Activated naive CD4-positive, alpha-beta T cell treated with anti-CD3 and anti-CD28 coated beads, Interleukin-2, amount 10 ng/mL, durations not matched to agents 7 days and 5 days (primary cell): ENCODE data around the gene CYP4A22.
"Not testable (repeated sequence)": the region's sequence is repeated elsewhere in the genome, so short reads cannot be mapped to it uniquely, and the experiment has no call there.

Experiments used
- CTCF ChIA-PET: fragments of 350-600 bp; sonication (Branson Sonifier 250); formaldehyde crosslinking; loops from one replicate; lab custom pipeline; 2021; ENCODE audit warnings: antibody characterized with exemption; lab: Charles Lee
- DNase-seq: peaks from one replicate; pipeline ENCODE4 v3.0.0-alpha.2; 2020
- H3K27ac Mint-ChIP-seq: one replicate; pipeline ENCODE4 v1.8.0; 2021; ENCODE audit warnings: mild to moderate bottlenecking, moderate library complexity, mixed read lengths
- H3K27me3 Mint-ChIP-seq: one replicate; pipeline ENCODE4 v1.8.0; 2021; ENCODE audit warnings: mild to moderate bottlenecking, mixed read lengths
- H3K36me3 Mint-ChIP-seq: one replicate; pipeline ENCODE4 v1.8.0; 2021; ENCODE audit warnings: mixed read lengths
- H3K4me1 Mint-ChIP-seq: one replicate; pipeline ENCODE4 v1.8.0; 2021; ENCODE audit warnings: mixed read lengths
- H3K4me3 Mint-ChIP-seq: one replicate; pipeline ENCODE4 v1.8.0; 2021; ENCODE audit warnings: mild to moderate bottlenecking, moderate library complexity, mixed read lengths
- H3K9me3 Mint-ChIP-seq: one replicate; pipeline ENCODE4 v1.8.0; 2021; ENCODE audit warnings: mixed read lengths

The CYP4A22 gene

DNA sequence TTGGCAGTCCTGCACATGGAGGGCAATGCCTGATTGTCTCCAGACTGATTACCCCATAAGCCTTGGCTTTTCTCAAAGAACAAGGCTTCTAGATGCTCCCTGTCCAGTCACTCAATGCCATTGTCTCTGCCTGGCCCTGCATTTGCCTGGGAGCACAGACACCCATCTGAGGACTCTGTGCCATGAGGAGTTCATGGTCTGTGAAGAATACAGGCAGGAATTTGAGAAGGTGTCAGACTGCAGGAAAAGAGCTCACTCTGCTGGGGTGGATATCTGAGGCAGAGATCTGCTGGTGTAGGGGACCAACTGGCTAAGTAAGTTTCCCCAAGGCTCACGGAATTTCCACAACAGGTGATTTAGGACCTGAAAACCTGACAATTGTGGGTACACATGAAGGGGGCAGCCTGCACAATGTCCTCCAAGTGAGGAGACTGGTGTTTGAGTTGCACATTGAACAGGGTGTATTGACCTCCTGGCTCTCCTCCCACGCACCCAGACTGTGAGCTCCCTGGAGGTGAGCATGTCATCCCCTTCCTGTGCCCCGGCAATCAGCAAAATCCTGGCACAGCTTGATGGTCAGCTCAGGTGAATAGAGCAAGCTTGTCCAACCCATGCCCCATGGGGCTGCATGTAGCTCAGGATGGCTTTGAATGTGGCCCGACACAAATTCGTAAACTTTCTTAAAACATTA, 829 bp downstream of the CYP4A22 start:
- Mint-ChIP-seq H3K27me3 (peaks cover 11% of the 10 kb centered on the region), H3K27ac (no peak overlapping the region), H3K4me3 (no peak overlapping the region), H3K9me3 (no peaks in the 10 kb centered on the region), H3K36me3 (no peaks in the 10 kb centered on the region), H3K4me1 (no peaks in the 10 kb centered on the region)
- DNase-seq: no peak
- CTCF ChIA-PET: no interaction called here

DNA sequence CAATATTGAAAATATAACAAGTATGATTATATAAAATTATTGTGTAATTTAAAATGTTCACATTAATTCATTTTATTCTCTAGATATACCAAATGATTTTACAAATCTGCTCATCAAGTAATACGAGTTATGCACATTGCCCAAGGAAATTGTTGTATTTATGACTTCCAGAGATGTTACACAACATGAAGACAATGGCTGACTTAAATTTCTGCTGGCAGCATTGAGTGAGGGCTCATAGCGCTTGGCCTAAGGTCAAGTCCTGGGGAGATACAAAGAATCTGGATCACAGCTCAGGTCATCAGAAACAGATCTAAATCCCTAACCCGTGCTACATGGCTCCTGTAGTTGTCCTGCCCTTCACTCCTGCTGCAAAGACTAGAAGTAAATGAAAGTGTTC, 3.1 kb downstream of the CYP4A22 start:
- peaks cover 11% of the 10 kb centered on the region for H3K27me3 Mint-ChIP-seq
- H3K4me1 Mint-ChIP-seq, DNase-seq, H3K36me3 Mint-ChIP-seq, H3K9me3 Mint-ChIP-seq, CTCF ChIA-PET, H3K4me3 Mint-ChIP-seq, H3K27ac Mint-ChIP-seq: not testable (repeated sequence)

DNA sequence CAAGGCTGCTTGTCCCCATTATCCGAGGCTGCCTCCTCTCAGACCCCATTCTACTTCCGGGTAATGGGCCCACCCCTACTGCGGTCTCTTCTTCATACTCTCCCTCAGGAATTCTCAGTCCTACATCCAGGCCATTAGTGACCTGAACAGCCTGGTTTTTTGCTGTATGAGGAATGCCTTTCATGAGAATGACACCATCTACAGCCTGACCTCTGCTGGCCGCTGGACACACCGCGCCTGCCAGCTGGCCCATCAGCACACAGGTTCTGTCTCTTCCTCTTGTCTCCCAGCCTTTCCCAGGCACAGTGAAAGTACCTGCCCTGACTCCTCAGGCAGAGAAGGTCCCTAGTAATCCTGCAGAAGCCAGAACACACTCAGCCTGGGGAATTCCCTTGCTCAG, 6.4 kb downstream of the CYP4A22 start:
- H3K4me1 Mint-ChIP-seq, H3K36me3 Mint-ChIP-seq, H3K9me3 Mint-ChIP-seq, H3K4me3 Mint-ChIP-seq, CTCF ChIA-PET, DNase-seq, H3K27ac Mint-ChIP-seq: not testable (repeated sequence)
- H3K27me3 Mint-ChIP-seq: peaks cover 12% of the 10 kb centered on the region

DNA sequence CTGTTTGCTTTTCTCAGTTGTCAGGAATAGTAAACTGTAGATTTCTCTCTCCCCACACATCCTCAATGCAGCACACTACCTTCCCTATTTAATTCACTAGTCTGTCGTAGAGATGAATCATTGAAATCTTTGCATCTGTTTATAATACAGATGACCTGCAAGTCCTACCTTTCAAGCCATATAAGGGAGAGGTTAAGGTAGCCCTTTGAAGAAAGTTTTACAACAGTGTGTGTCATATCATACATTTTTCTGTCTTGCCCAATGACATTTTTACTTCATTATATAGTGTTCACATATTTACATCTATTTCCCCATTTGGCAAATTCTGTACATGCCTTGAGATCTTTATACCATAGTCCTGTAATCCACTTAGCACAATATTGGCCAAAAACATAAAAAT, 9.3 kb downstream of the CYP4A22 start:
- H3K36me3 Mint-ChIP-seq, H3K4me1 Mint-ChIP-seq, H3K9me3 Mint-ChIP-seq: not testable (repeated sequence)

DNA sequence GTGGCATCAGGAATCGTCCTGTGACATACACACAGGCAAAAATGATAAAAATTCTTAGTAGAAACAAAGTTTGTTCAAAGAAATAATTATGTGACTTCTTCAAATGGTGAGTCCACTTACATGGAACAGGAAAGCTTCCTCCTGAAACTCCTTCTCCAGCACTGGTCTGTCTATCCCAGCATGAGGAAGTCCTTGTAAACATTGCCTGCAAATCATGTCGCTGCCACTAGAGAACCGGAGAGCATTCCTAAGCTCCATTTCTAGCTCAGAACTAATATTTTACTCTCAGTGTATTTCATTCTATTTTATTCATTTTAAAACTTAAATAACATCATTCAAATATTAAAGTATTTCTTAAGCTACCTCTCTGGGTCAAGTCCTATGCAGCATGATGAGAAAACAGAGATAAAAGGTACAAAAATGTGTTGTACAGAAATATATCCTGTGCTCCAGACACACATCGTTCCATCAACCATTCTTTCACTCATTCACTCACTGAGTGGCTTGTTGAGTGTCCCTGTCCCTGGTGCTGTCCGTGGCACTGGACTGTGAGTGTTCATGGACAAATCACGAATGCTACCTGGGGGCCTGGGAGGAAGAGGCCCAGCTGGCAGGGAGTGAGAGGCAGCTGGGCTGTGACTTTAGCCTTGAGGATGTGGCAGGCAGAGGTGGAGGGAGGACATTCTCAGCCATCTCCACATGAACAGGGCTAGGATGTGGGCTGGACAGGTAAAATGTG, 10.0 kb downstream of the CYP4A22 start:
- Mint-ChIP-seq H3K36me3 (no peaks in the 10 kb centered on the region), H3K4me1 (no peaks in the 10 kb centered on the region), H3K9me3 (no peaks in the 10 kb centered on the region), H3K27ac (peak overlapping the region; percentile 40), H3K4me3 (no peak overlapping the region), H3K27me3 (peaks cover 29% of the 10 kb centered on the region)
- no peak for DNase-seq
- CTCF ChIA-PET: no interaction called here

More for the DNA sequence above, 9.3 kb downstream of the CYP4A22 start:
- DNase-seq, H3K27ac Mint-ChIP-seq, H3K4me3 Mint-ChIP-seq, CTCF ChIA-PET: not testable (repeated sequence)
- H3K27me3 Mint-ChIP-seq: peaks cover 22% of the 10 kb centered on the region

DNA sequence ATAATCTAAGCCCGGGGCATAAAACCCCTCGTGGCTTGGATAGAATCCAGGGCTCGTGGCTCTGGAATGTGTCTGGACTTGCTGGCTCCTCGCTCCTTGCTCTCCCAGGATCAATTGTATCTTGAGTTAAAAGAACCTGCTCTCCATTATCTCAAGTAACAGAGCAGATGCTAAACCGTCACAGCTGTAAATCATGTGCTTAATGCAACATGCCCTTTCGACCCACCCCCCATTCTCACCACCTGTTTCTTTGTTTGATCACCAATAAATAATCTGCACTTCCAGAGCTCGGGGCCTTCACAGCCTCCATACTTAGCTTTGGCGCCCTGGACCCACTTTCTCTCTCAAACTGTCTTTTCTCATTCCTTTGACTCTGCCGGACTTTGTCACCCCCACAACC, 11.9 kb downstream of the CYP4A22 start:
- CTCF ChIA-PET: interaction anchor here (1.1 kb wide), 1 partner anchor 26 kb away, joined by 3 read pairs; no protein-coding TSS in a partner anchor
- peaks cover 29% of the 10 kb centered on the region for H3K27me3 Mint-ChIP-seq
- DNase-seq, H3K4me3 Mint-ChIP-seq, H3K9me3 Mint-ChIP-seq, H3K4me1 Mint-ChIP-seq, H3K36me3 Mint-ChIP-seq, H3K27ac Mint-ChIP-seq: not testable (repeated sequence)

DNA sequence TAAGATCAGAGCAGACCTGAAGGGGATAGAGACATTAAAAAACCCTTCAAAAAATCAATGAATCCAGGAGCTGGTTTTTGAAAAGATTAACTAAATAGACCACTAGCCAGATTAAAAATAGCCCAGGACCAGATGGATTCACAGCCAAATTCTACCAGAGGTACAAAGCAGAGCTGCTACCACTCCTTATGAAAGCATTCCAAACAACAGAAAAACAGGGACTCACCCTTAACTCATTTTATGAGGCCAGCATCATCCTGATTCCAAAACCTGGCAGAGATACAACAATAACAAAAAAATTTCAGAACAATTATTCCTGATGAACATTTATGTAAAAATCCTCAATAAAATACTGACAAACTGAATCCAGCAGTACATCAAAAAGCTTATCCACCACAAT, 19.2 kb downstream of the CYP4A22 start:
- not testable (repeated sequence) for H3K27ac Mint-ChIP-seq, H3K4me3 Mint-ChIP-seq, H3K36me3 Mint-ChIP-seq, H3K9me3 Mint-ChIP-seq, DNase-seq, H3K4me1 Mint-ChIP-seq
- peaks cover 11% of the 10 kb centered on the region for H3K27me3 Mint-ChIP-seq
- CTCF ChIA-PET: interaction anchor here (1.2 kb wide), 1 partner anchor 23 kb away, joined by 3 read pairs; no protein-coding TSS in a partner anchor

DNA sequence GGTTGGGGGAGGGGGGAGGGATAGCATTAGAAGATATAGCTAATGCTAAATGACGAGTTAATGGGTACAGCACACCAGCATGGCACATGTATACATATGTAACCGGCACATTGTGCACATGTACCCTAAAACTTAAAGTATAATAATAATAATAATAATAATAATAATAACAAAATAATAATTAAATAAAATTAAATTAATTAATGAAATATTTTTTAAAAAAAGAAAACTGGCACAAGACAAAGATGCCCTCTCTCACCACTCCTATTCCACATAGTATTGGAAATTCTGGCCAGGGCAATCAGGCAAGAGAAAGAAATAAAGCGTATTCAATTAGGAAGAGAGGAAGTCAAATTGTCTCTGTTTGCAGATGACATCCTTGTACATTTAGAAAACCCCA, 20.7 kb downstream of the CYP4A22 start:
- H3K36me3 Mint-ChIP-seq, H3K9me3 Mint-ChIP-seq, H3K4me3 Mint-ChIP-seq, H3K27me3 Mint-ChIP-seq, H3K27ac Mint-ChIP-seq, CTCF ChIA-PET, H3K4me1 Mint-ChIP-seq, DNase-seq: not testable (repeated sequence)

DNA sequence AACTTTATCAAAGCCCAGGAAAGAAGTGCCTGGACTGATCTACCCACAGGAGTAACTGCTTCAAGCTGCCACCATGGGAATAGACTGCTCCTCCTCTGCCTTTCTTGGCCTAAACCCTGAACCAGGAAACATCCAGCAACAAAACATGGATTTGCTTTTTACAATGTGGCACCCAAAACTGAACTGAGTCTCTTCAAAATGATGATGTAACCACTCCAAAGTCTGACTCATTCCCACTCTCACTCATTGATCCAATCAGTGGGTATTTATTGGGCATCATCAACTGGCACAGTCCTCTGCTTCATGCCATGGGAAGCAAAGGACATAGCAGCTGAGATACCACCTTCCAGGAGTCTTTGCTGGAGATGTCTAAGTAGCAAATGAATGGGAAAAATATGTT, 23.5 kb downstream of the CYP4A22 start:
- Mint-ChIP-seq H3K36me3 (no peaks in the 10 kb centered on the region), H3K27ac (no peak overlapping the region), H3K4me3 (no peak overlapping the region), H3K27me3 (peaks cover 24% of the 10 kb centered on the region), H3K4me1 (no peaks in the 10 kb centered on the region), H3K9me3 (no peaks in the 10 kb centered on the region)
- no peak for DNase-seq
- CTCF ChIA-PET: no interaction called here

DNA sequence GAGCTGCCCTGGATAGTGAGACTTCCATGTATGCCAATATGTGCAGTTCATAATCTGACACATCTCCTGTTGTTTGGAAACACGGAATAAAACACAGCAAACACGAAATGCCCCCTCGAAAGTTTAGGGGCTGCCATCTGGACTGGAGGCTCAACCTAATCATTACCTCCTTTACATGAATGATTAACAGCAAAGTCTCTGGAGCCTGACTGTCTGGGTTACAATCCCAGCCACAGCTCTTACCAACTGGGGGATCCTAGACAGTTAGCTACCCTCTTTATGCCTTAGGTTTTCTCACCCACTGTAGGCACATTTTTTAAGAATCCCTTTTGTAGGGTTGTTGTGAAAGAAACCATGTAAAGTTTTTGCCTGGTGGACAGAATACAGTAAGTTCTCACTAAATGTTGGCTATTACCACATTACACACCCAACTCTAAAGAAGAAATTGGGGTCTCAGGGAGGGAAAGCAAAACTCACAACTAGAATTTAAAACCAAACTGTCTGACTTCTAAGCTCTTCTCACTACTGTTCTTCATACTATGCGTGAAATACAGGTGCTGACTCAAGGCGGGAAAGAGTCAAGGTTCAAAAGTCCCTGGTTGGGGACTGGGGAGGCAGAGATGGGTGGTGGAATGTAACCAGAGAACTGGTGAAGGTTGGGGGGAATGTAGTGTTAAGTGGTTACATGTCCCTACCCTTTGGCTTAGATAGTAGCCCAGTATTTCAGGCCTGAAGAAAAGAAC, 24.2 kb downstream of the CYP4A22 start:
- CTCF ChIA-PET: no interaction called here

DNA sequence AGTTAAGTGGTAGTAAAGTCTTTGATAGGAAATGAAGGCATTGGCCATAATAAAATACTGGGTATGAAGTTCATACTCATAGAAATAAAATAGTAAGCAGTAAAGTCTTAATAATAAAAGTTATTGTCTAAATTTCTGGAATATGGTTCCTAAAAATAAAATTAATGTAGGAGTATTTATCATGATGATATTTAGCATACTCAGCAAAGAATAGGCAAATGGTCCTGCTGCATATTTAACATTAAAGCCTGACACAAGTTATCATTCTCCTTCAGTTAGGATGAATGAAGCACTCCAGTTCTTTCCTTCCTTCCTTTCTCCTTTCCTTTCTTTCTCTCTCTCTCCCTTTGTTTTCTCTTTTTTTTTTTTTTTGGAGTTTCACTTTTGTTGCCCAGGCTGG, 27.3 kb downstream of the CYP4A22 start:
- Mint-ChIP-seq H3K9me3 (no peaks in the 10 kb centered on the region), H3K4me3 (no peak overlapping the region), H3K27me3 (peaks cover 31% of the 10 kb centered on the region), H3K4me1 (no peaks in the 10 kb centered on the region), H3K27ac (no peak overlapping the region), H3K36me3 (no peaks in the 10 kb centered on the region)
- CTCF ChIA-PET: interaction anchor here (1.1 to 1.4 kb wide), 2 partner anchors 11 to 14 kb away, joined by 4 to 5 read pairs; no protein-coding TSS in a partner anchor
- no peak for DNase-seq

More for the DNA sequence above, 24.2 kb downstream of the CYP4A22 start:
- no peaks in the 10 kb centered on the region for H3K4me1 Mint-ChIP-seq
- no peak overlapping the region for H3K27ac Mint-ChIP-seq
- DNase-seq: no peak
- H3K27me3 Mint-ChIP-seq: peaks cover 31% of the 10 kb centered on the region
- no peaks in the 10 kb centered on the region for H3K9me3 Mint-ChIP-seq
- H3K4me3 Mint-ChIP-seq: no peak overlapping the region
- no peaks in the 10 kb centered on the region for H3K36me3 Mint-ChIP-seq

DNA sequence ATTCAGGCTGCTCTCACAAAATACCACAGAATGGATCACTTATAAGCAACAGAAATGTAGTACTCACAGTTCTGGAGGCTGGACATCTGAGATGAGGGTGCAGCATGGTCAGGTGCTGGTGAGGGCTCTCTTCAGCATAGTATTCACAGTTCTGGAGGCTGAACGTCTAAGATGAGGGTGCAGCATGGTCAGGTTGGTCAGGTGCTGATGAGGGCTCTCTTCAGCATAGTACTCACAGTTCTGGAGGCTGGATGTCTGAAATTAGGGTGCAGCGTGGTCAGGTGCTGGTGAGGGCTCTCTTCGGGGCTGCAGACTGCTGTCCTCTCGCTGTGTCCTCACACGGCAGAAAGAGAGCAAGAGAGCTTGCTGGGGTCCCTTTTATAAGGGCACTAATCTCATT, 35.5 kb downstream of the CYP4A22 start:
- H3K36me3 Mint-ChIP-seq: no peaks in the 10 kb centered on the region
- H3K4me3 Mint-ChIP-seq: no peak overlapping the region
- no peaks in the 10 kb centered on the region for H3K9me3 Mint-ChIP-seq
- no peak for DNase-seq
- H3K27ac Mint-ChIP-seq: no peak overlapping the region
- H3K27me3 Mint-ChIP-seq: peaks cover 20% of the 10 kb centered on the region
- CTCF ChIA-PET: no interaction called here
- no peaks in the 10 kb centered on the region for H3K4me1 Mint-ChIP-seq

DNA sequence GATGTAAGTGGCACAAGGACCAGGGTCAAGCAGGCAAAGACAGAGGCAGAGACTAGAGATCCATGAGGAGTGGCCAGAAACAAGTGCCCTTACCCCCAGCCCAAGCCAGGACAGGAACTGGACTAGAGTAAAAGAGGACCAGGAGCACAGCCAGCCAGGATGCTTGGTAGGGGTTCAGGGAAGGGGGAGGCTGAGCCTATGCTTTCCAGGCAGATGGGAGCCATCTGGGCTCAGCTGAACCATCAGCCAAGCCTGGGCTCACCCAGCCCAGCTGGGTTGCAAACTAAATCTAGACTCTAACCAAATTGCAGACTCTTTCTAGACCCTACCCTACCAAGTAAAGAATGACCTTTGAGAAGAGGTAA, 37.4 kb downstream of the CYP4A22 start:
- H3K27me3 Mint-ChIP-seq: peaks cover 33% of the 10 kb centered on the region
- peaks cover 4% of the 10 kb centered on the region for H3K4me1 Mint-ChIP-seq
- no peak for DNase-seq
- CTCF ChIA-PET: interaction anchor here (1.1 to 2.0 kb wide), 6 partner anchors 10 to 275 kb away, joined by 3 to 10 read pairs (median 6); no protein-coding TSS in a partner anchor
- H3K36me3 Mint-ChIP-seq: no peaks in the 10 kb centered on the region
- no peak overlapping the region for H3K4me3 Mint-ChIP-seq
- H3K27ac Mint-ChIP-seq: no peak overlapping the region
- H3K9me3 Mint-ChIP-seq: no peaks in the 10 kb centered on the region

DNA sequence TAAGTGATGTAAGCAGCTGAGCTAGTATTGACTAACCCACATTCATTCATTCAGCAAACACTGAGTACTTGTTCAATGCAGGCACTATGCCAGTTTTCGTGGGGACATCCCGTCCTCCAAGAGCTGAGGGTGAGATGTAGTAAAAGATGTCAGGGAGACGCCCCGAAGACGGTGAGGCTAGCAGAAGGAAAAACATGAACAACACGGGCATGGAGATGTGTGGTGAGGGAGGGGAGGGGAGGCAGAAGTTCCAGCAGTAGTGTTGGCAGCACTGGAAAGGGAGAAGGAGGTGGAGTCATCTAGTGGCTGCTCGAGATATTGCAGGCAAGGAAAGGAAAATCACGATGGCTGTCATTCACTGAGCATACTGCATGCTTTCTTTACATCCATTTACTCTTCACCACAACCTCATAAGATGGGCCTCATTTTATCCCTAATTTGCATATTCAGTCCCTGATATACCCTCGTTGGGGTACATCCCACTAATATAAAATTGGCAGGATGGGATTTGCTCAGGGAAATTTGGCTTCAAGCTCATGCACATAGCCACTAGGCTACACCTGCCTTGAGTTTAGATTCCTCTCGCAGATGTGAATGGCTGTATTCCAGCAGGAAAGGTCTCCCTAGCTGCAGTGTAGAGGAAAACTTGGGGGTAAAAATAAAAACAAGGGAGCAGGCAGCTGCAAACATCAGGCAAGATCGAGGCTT, 38.1 kb downstream of the CYP4A22 start:
- CTCF ChIA-PET: interaction anchor here (0.7 to 2.0 kb wide), 14 partner anchors 10 to 274 kb away, joined by 3 to 10 read pairs (median 4); partner anchors contain the start of gene PDZK1IP1
- Mint-ChIP-seq H3K27me3 (peaks cover 40% of the 10 kb centered on the region), H3K27ac (no peak overlapping the region), H3K4me1 (peaks cover 4% of the 10 kb centered on the region), H3K36me3 (no peaks in the 10 kb centered on the region), H3K9me3 (no peaks in the 10 kb centered on the region), H3K4me3 (no peak overlapping the region)
- peak; percentile 69 for DNase-seq
